Ascending aorta (tissue), 2 donors: ENCODE results near the gene ZC3HAV1. TPM values are rescaled to one million over a fixed set of nuclear protein-coding genes. Genes with fewer than 3 reads are reported as not detected.
"Not testable (repeated sequence)": the region's sequence is repeated elsewhere in the genome, so short reads cannot be mapped to it uniquely, and the experiment has no call there.

Source experiments
- DNase-seq, 2 donors: peaks; one replicate each; pipeline ENCODE4 v3.0.0-alpha.2; 2019; ENCODE audit warnings: low spot score in 2 of 2
- H3K27ac ChIP-seq, 2 donors: fragments of 200-600 bp; sonication (generic); one replicate each; pipeline ENCODE4 v1.5.1; 2016 to 2017; ENCODE audit warnings: mild to moderate bottlenecking in 1 of 2
- H3K27me3 ChIP-seq: fragments of 200-600 bp; sonication (generic); one replicate; pipeline ENCODE4 v1.5.1; 2017
- H3K36me3 ChIP-seq, 2 donors: fragments of 200-600 bp; sonication (generic); one replicate each; pipeline ENCODE4 v1.5.1; 2016
- H3K4me1 ChIP-seq, 2 donors: fragments of 200-600 bp; sonication (generic); one replicate each; pipeline ENCODE4 v1.5.1; 2016 to 2017; ENCODE audit warnings: mild to moderate bottlenecking in 1 of 2
- H3K4me3 ChIP-seq, 2 donors: fragments of 200-600 bp; sonication (generic); one replicate each; pipeline ENCODE4 v1.5.1; 2016 to 2017; ENCODE audit warnings: mild to moderate bottlenecking in 1 of 2
- H3K9me3 ChIP-seq, 2 donors: fragments of 200-600 bp; sonication (generic); one replicate each; pipeline ENCODE4 v1.5.1; 2016
- intact Hi-C: fragments of 100-400 bp; cut with DNase I; formaldehyde crosslinking; loops from one replicate; pipeline ENCODE4 v1.15.1; 2023
- total RNA-seq: library from RNA; depleted of rRNA; stranded (reverse); fragments of >200 nt; gene quantifications from one replicate; pipeline ENCODE4 v1.1.0, GENCODE V29; 2016
- TF ChIP-seq, protein P1 (sequence below), 3 experiments: fragments of 200-600 bp in 2 of 3; fragments of 450-650 bp in 1 of 3; sonication (generic) in 2 of 3; IDR thresholded peaks; one replicate each; pipeline ENCODE4 v1.5.1; 2016 to 2019; ENCODE audit warnings: antibody characterized with exemption in 3 of 3, mild to moderate bottlenecking in 1 of 3, moderate library complexity in 1 of 3

ZC3HAV1 gene
- total RNA-seq, 1 donor from 2014 or later: 25.0 TPM

DNA sequence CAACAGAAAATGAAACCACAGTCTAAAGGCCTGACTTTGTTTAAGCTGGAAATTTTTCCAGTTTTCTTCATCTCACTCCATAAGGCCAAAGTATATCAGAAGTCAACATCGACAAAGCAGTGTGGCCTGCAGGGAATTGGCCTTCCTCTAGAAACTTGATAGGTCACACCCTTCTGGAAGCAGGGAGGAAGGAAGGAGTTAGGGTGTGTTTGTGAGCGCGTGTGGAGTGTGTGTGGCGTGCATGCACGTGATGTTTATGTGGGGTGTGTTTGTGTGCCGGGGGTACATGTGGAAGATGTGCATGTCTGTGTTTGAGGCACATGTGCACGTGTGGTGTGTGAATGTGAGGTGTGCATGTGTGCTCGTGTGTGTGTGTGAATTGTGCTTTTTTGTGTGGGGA lies 28.6 kb downstream of the ZC3HAV1 start:
- TF ChIP-seq, protein P1, sequence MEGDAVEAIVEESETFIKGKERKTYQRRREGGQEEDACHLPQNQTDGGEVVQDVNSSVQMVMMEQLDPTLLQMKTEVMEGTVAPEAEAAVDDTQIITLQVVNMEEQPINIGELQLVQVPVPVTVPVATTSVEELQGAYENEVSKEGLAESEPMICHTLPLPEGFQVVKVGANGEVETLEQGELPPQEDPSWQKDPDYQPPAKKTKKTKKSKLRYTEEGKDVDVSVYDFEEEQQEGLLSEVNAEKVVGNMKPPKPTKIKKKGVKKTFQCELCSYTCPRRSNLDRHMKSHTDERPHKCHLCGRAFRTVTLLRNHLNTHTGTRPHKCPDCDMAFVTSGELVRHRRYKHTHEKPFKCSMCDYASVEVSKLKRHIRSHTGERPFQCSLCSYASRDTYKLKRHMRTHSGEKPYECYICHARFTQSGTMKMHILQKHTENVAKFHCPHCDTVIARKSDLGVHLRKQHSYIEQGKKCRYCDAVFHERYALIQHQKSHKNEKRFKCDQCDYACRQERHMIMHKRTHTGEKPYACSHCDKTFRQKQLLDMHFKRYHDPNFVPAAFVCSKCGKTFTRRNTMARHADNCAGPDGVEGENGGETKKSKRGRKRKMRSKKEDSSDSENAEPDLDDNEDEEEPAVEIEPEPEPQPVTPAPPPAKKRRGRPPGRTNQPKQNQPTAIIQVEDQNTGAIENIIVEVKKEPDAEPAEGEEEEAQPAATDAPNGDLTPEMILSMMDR (IDR thresholded peaks at IDR 0.05): no peak
- intact Hi-C loops: no loop called here
- H3K27me3 ChIP-seq: no peaks in the 10 kb centered on the region
- no peak overlapping the region for H3K27ac ChIP-seq
- no peaks in the 10 kb centered on the region for H3K9me3 ChIP-seq
- peaks cover 64 to 96% of the 10 kb centered on the region in 2 donors for H3K36me3 ChIP-seq
- DNase-seq: no peak
- no peaks in the 10 kb centered on the region for H3K4me1 ChIP-seq
- H3K4me3 ChIP-seq: no peak overlapping the region

GRCh38 chr7:139079861-139080260 lies 29.7 kb downstream of the ZC3HAV1 start:
- TF ChIP-seq, protein P1 (IDR thresholded peaks at IDR 0.05): no peak
- intact Hi-C loops: no loop called here
- Histone ChIP-seq H3K36me3 (peaks cover 70 to 87% of the 10 kb centered on the region in 2 donors), H3K9me3 (no peaks in the 10 kb centered on the region), H3K4me3 (no peak overlapping the region), H3K4me1 (no peaks in the 10 kb centered on the region), H3K27me3 (no peaks in the 10 kb centered on the region), H3K27ac (no peak overlapping the region)
- DNase-seq: no peak

DNA sequence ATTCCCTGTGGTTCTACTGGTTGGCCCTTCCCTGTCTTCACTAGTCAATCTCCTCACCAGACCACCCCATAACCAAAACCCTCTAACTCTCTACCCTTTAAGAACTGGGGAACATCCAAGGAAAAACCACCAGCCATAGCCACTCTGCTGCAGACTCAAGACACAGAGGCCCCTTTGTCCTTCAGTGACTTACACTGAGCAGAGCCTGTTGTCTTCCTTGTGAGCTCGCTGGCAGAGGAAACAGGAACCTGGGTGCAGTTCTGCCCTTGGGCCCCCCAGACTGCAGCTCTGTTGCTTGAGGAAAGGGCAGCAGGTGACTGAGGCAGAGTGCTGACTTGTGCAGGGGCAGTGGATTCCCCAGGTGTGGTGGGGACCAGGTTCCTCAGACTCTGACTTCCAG lies 30.6 kb downstream of the ZC3HAV1 start:
- Histone ChIP-seq H3K36me3 (peaks cover 67 to 79% of the 10 kb centered on the region in 2 donors), H3K27ac (no peak overlapping the region)

GRCh38 chr7:139078399-139078798 lies 31.1 kb downstream of the ZC3HAV1 start:
- no peak overlapping the region for H3K4me3 ChIP-seq
- TF ChIP-seq, protein P1 (IDR thresholded peaks at IDR 0.05): no peak
- H3K9me3 ChIP-seq: no peaks in the 10 kb centered on the region
- H3K27ac ChIP-seq: no peak overlapping the region
- H3K4me1 ChIP-seq: no peaks in the 10 kb centered on the region
- no peak for DNase-seq
- intact Hi-C loops: no loop called here
- H3K27me3 ChIP-seq: no peaks in the 10 kb centered on the region
- peaks cover 68 to 79% of the 10 kb centered on the region in 2 donors for H3K36me3 ChIP-seq

More for the DNA sequence above, 30.6 kb downstream of the ZC3HAV1 start:
- no peaks in the 10 kb centered on the region for H3K9me3 ChIP-seq
- H3K4me1 ChIP-seq: no peaks in the 10 kb centered on the region
- TF ChIP-seq, protein P1 (IDR thresholded peaks at IDR 0.05): no peak
- H3K4me3 ChIP-seq: no peak overlapping the region
- intact Hi-C loops: no loop called here
- no peaks in the 10 kb centered on the region for H3K27me3 ChIP-seq
- no peak for DNase-seq

GRCh38 chr7:139077706-139078105 lies 31.8 kb downstream of the ZC3HAV1 start:
- H3K4me1 ChIP-seq, H3K4me3 ChIP-seq, H3K27ac ChIP-seq, H3K9me3 ChIP-seq, intact Hi-C loops, DNase-seq, H3K27me3 ChIP-seq: not testable (repeated sequence)
- H3K36me3 ChIP-seq: peaks cover 68 to 80% of the 10 kb centered on the region in 2 donors

DNA sequence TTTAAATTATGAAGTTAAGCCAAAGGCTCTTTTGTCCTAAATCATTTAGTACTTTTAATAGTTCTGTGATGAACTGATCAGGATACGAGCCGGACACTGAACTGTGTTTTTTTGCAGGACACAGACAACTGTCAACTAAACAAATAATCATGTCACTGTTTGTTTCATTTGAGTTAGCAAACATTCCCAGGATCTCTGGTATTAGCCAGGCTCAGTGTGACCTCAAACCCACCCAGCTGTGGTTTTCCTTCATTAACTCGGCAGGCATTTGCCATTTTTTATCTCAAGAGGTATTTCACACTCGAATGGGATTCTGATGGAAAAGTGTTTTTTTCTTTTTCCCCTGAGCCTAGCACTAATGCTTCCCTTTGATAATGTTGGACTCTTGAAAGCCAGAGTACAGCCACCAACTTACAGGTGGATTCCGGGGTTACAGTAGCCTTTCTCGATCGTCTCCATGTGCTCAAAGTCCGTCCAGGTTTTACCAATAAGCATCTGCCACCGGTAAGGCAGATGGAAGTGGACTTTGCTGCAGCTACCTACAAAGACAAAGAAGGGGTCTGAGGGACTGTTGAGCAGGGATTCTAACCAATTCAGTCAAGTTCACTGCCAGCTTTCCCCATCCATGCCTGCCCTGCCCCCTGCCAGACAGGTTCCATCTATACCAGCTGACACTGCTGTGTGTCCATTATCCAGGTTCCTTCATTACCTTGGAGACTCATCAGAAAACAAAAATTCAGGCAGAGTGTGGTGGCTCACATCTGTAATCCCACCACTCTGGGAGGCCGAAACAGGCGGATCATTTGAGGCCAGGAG lies 33.4 kb downstream of the ZC3HAV1 start:
- H3K4me3 ChIP-seq: no peak overlapping the region
- no peaks in the 10 kb centered on the region for H3K9me3 ChIP-seq
- H3K27me3 ChIP-seq: no peaks in the 10 kb centered on the region
- H3K36me3 ChIP-seq: peaks cover 80 to 82% of the 10 kb centered on the region in 2 donors
- intact Hi-C loops: loop anchor here (2.0 kb wide), 1 partner anchor 59 kb away; no protein-coding TSS in a partner anchor
- H3K4me1 ChIP-seq: no peaks in the 10 kb centered on the region
- H3K27ac ChIP-seq: no peak overlapping the region
- TF ChIP-seq, protein P1 (IDR thresholded peaks at IDR 0.05): no peak
- DNase-seq: no peak
